HepG2 (cell line): ENCODE results near the gene TBR1.

Experiments used
- ARNT ChIP-seq: fragments of 450-650 bp; IDR thresholded peaks from 2 replicates; pipeline ENCODE4 v1.6.1; 2017
- CTCF ChIP-seq: sonication (generic); formaldehyde crosslinking; IDR thresholded peaks from 2 replicates; pipeline ENCODE4 v1.5.0; 2020; ENCODE audit warnings: mild to moderate bottlenecking, missing genetic modification reagents, moderate library complexity
- EHMT2 ChIP-seq: fragments of 200-600 bp; sonication (generic); IDR thresholded peaks from 2 replicates; pipeline ENCODE4 v1.7.0; 2017; ENCODE audit warnings: antibody characterized with exemption, low read depth, low read length, borderline replicate concordance
- FOXP4 ChIP-seq: sonication (generic); formaldehyde crosslinking; IDR thresholded peaks from 2 replicates; pipeline ENCODE4 v1.4.0; 2020; ENCODE audit warnings: missing genetic modification reagents
- IRX3 ChIP-seq: sonication (generic); formaldehyde crosslinking; IDR thresholded peaks from 2 replicates; pipeline ENCODE4 v1.8.1; 2023; ENCODE audit warnings: mild to moderate bottlenecking, low read depth, missing genetic modification reagents, borderline replicate concordance
- MAF1 ChIP-seq: sonication (generic); formaldehyde crosslinking; IDR thresholded peaks from 2 replicates; pipeline ENCODE4 v1.5.0; 2020; ENCODE audit warnings: missing genetic modification reagents, borderline replicate concordance
- MAX ChIP-seq: IDR thresholded peaks from 2 replicates; pipeline ENCODE4 v1.6.1; 2012; ENCODE audit warnings: inconsistent platforms
- NFKB2 ChIP-seq: sonication (generic); formaldehyde crosslinking; IDR thresholded peaks from 2 replicates; pipeline ENCODE4 v1.4.0; 2020; ENCODE audit warnings: missing genetic modification reagents, borderline replicate concordance
- SIN3A ChIP-seq: IDR thresholded peaks from 2 replicates; pipeline ENCODE4 v1.6.1; 2011; ENCODE audit warnings: low read depth, mild to moderate bottlenecking, control low read depth, low read length, borderline replicate concordance
- SRF ChIP-seq: IDR thresholded peaks from 2 replicates; pipeline ENCODE4 v1.6.1; 2011; ENCODE audit warnings: mild to moderate bottlenecking, low read depth, low read length, moderate library complexity
- ZNF225 ChIP-seq: sonication (generic); formaldehyde crosslinking; IDR thresholded peaks from 2 replicates; pipeline ENCODE4 v1.4.0; 2020; ENCODE audit warnings: mild to moderate bottlenecking, missing genetic modification reagents
- ZNF253 ChIP-seq: sonication (generic); formaldehyde crosslinking; IDR thresholded peaks from 2 replicates; pipeline ENCODE4 v1.8.0; 2022; ENCODE audit warnings: mild to moderate bottlenecking, missing genetic modification reagents, borderline replicate concordance
- ZNF383 ChIP-seq: sonication (generic); formaldehyde crosslinking; IDR thresholded peaks from 2 replicates; pipeline ENCODE4 v1.4.0; 2020; ENCODE audit warnings: missing genetic modification reagents, mild to moderate bottlenecking, borderline replicate concordance
- ZNF501 ChIP-seq: sonication (generic); formaldehyde crosslinking; IDR thresholded peaks from 2 replicates; pipeline ENCODE4 v1.5.1; 2020; ENCODE audit warnings: mild to moderate bottlenecking, moderate library complexity, missing genetic modification reagents

- TF ChIP-seq CTCF (CRISPR knock-in tag) (no peak), ZNF253 (no peak), FOXP4 (CRISPR knock-in tag) (no peak), EHMT2 (no peak), NFKB2 (CRISPR knock-in tag) (no peak), IRX3 (CRISPR knock-in tag) (no peak), SIN3A (no peak), ARNT (no peak), MAX (no peak), SRF (no peak), ZNF225 (no peak), ZNF501 (CRISPR knock-in tag) (no peak), MAF1 (CRISPR knock-in tag) (no peak), ZNF383 (CRISPR knock-in tag) (no peak)
Measured at GRCh38 chr2:161415034-161415986, 787 bp upstream of the TBR1 start.
